Urinary bladder (tissue), 4 donors: Measurements from ENCODE around the gene OR13J1. TPM values are rescaled to one million over a fixed set of nuclear protein-coding genes. Genes with fewer than 3 reads are reported as not detected.

Source experiments
- DNase-seq: peaks from one replicate; pipeline ENCODE4 v3.0.0-alpha.2; 2015; ENCODE audit errors: extremely low spot score
- H3K27ac ChIP-seq: one replicate; pipeline ENCODE4 v1.5.1; 2013; ENCODE audit warnings: low read depth, mild to moderate bottlenecking, moderate library complexity
- H3K36me3 ChIP-seq: one replicate; pipeline ENCODE4 v1.6.1; 2013; ENCODE audit warnings: mild to moderate bottlenecking, moderate library complexity; ENCODE audit not compliant: insufficient read depth
- H3K4me1 ChIP-seq: one replicate; pipeline ENCODE4 v1.6.1; 2013; ENCODE audit warnings: mild to moderate bottlenecking, moderate library complexity; ENCODE audit not compliant: insufficient read depth
- H3K4me3 ChIP-seq: one replicate; pipeline ENCODE4 v1.5.1; 2013; ENCODE audit warnings: low read depth, low read length
- WGBS: extraction: QIAGEN DNeasy Blood & Tissue Kit; methylation state at CpG from one replicate; pipeline ENCODE4 v1.1.7; 2013; 5-methylcytosine and 5-hydroxymethylcytosine counted together
- polyA plus RNA-seq: library from polyadenylated mRNA; stranded (reverse); fragments of 200-250 nt; gene quantifications from one replicate; pipeline ENCODE4 v1.2.3, GENCODE V29; 2013
- total RNA-seq: library from RNA; depleted of rRNA; stranded (reverse); fragments of >200 nt; gene quantifications from one replicate; pipeline ENCODE4 v1.2.3, GENCODE V29; 2014
- donor health status: healthy with polysubstance abuse.
- donor health status: healthy.

OR13J1 gene
- total and polyA plus RNA-seq, 2 donors = not detected

GRCh38 chr9:35827486-35827885, 42.7 kb downstream of the OR13J1 start:
- no peaks in the 10 kb centered on the region for H3K4me1 ChIP-seq
- WGBS = 65% methylated on average over 3 of the region's 3 CpGs
- no peak overlapping the region for H3K27ac ChIP-seq
- no peak for DNase-seq
- H3K36me3 ChIP-seq = no peaks in the 10 kb centered on the region
- no peak overlapping the region for H3K4me3 ChIP-seq

GRCh38 chr9:35826071-35826701, 44.0 kb downstream of the OR13J1 start:
- Histone ChIP-seq H3K4me3 (no peak overlapping the region), H3K36me3 (no peaks in the 10 kb centered on the region), H3K27ac (no peak overlapping the region), H3K4me1 (no peaks in the 10 kb centered on the region)
- no peak for DNase-seq
- 32% methylated on average over 4 of the region's 4 CpGs for WGBS

GRCh38 chr9:35822926-35823325, 47.3 kb downstream of the OR13J1 start:
- DNase-seq = no peak
- no peak overlapping the region for H3K4me3 ChIP-seq

GRCh38 chr9:35820076-35820475, 50.1 kb downstream of the OR13J1 start:
- H3K36me3 ChIP-seq = no peaks in the 10 kb centered on the region

More at GRCh38 chr9:35822926-35823325, 47.3 kb downstream of the OR13J1 start:
- H3K27ac ChIP-seq = no peak overlapping the region
- H3K4me1 ChIP-seq = no peaks in the 10 kb centered on the region
- H3K36me3 ChIP-seq = no peaks in the 10 kb centered on the region

More at GRCh38 chr9:35820076-35820475, 50.1 kb downstream of the OR13J1 start:
- no peak overlapping the region for H3K4me3 ChIP-seq
- H3K27ac ChIP-seq = no peak overlapping the region
- DNase-seq = no peak
- no peaks in the 10 kb centered on the region for H3K4me1 ChIP-seq

Other genes with a start within 250 kb of the OR13J1 start
- gene SIT1, start 219.5 kb downstream of the OR13J1 start, total RNA-seq = 0.48 TPM
- 0.60 TPM for gene SIT1, start 219.5 kb downstream of the OR13J1 start, polyA plus RNA-seq
- gene RMRP, start 212.4 kb downstream of the OR13J1 start, total RNA-seq = 99,097 TPM
- not detected for gene RMRP, start 212.4 kb downstream of the OR13J1 start, polyA plus RNA-seq
- 10.7 TPM for gene CCDC107, start 212.1 kb downstream of the OR13J1 start, total RNA-seq
- 71.5 TPM for gene CCDC107, start 212.1 kb downstream of the OR13J1 start, polyA plus RNA-seq
- gene ARHGEF39, start 205.2 kb downstream of the OR13J1 start, total RNA-seq = 4.7 TPM
- 1.1 TPM for gene ARHGEF39, start 205.2 kb downstream of the OR13J1 start, polyA plus RNA-seq
- 0.37 TPM for gene CA9, start 196.5 kb downstream of the OR13J1 start, total RNA-seq
- 1.8 TPM for gene CA9, start 196.5 kb downstream of the OR13J1 start, polyA plus RNA-seq
- 907 TPM for gene TPM2, start 180.5 kb downstream of the OR13J1 start, total RNA-seq
- gene TPM2, start 180.5 kb downstream of the OR13J1 start, polyA plus RNA-seq = 7,869 TPM
- 154 TPM for gene TLN1, start 138.2 kb downstream of the OR13J1 start, total RNA-seq
- gene TLN1, start 138.2 kb downstream of the OR13J1 start, polyA plus RNA-seq = 533 TPM
- 28.2 TPM for gene CREB3, start 137.7 kb downstream of the OR13J1 start, total RNA-seq
- gene CREB3, start 137.7 kb downstream of the OR13J1 start, polyA plus RNA-seq = 50.0 TPM
- gene GBA2, start 121.2 kb downstream of the OR13J1 start, total RNA-seq = 36.0 TPM
- gene GBA2, start 121.2 kb downstream of the OR13J1 start, polyA plus RNA-seq = 51.4 TPM
- gene RGP1, start 121.1 kb downstream of the OR13J1 start, total RNA-seq = 12.1 TPM
- gene RGP1, start 121.1 kb downstream of the OR13J1 start, polyA plus RNA-seq = 16.7 TPM
- 0.53 TPM for gene MSMP, start 116.1 kb downstream of the OR13J1 start, total RNA-seq
- gene MSMP, start 116.1 kb downstream of the OR13J1 start, polyA plus RNA-seq = 0.42 TPM
- gene NPR2, start 78.8 kb downstream of the OR13J1 start, total RNA-seq = 23.1 TPM
- 30.6 TPM for gene NPR2, start 78.8 kb downstream of the OR13J1 start, polyA plus RNA-seq
- 1.9 TPM for gene SPAG8, start 58.1 kb downstream of the OR13J1 start, total RNA-seq
- 1.9 TPM for gene SPAG8, start 58.1 kb downstream of the OR13J1 start, polyA plus RNA-seq
- 12.8 TPM for gene HINT2, start 55.4 kb downstream of the OR13J1 start, total RNA-seq
- gene HINT2, start 55.4 kb downstream of the OR13J1 start, polyA plus RNA-seq = 53.8 TPM
- gene FAM221B, start 41.7 kb downstream of the OR13J1 start, total RNA-seq = 0.21 TPM
- gene FAM221B, start 41.7 kb downstream of the OR13J1 start, polyA plus RNA-seq = not detected
- gene TMEM8B, start 41.2 kb downstream of the OR13J1 start, total RNA-seq = 4.8 TPM
- gene TMEM8B, start 41.2 kb downstream of the OR13J1 start, polyA plus RNA-seq = 23.8 TPM
- 0.42 TPM for gene HRCT1, start 35.8 kb upstream of the OR13J1 start, total RNA-seq
- 15.8 TPM for gene HRCT1, start 35.8 kb upstream of the OR13J1 start, polyA plus RNA-seq
- gene SPAAR, start 39.1 kb upstream of the OR13J1 start, total RNA-seq = not detected
- 1.4 TPM for gene SPAAR, start 39.1 kb upstream of the OR13J1 start, polyA plus RNA-seq
- not detected for gene OR2S2, start 87.8 kb upstream of the OR13J1 start, total RNA-seq
- gene OR2S2, start 87.8 kb upstream of the OR13J1 start, polyA plus RNA-seq = not detected
- gene RECK, start 166.5 kb upstream of the OR13J1 start, total RNA-seq = 31.2 TPM
- 17.1 TPM for gene RECK, start 166.5 kb upstream of the OR13J1 start, polyA plus RNA-seq